IMR-90 (cell line): ENCODE measurements around the gene CIB1. TPM values are rescaled to one million over a fixed set of nuclear protein-coding genes. Genes with fewer than 3 reads are reported as not detected.

Experiments
- ATAC-seq: fragments of 200-7000 bp; cut with Tn5 transposase; 2 replicates; pipeline ENCODE4 v1.9.1; 2020; ENCODE audit warnings: low read depth, mild to moderate bottlenecking, moderate library complexity
- BruUV-seq: library from RNA; stranded (reverse); fragments of 400-500 nt; replicated peaks from 2 replicates; lab custom pipeline; 2021; lab: Mats Ljungman, UMichigan
- CTCF ChIA-PET: fragments of 300-600 bp; formaldehyde crosslinking; extraction: SDS; loops from one replicate; lab custom pipeline; 2021; ENCODE audit warnings: antibody characterized with exemption; lab: Yijun Ruan, JAX
- POLR2A ChIA-PET: fragments of 300-600 bp; sonication (Branson Sonifier 250); formaldehyde crosslinking; loops from one replicate; lab custom pipeline; 2022; ENCODE audit warnings: antibody characterized with exemption; ENCODE audit not compliant: unreplicated experiment; lab: Charles Lee
- DNase-seq: peaks from one replicate; pipeline ENCODE4 v3.0.0; 2013
- H2AFZ ChIP-seq: replicated peaks from 2 replicates; pipeline ENCODE3; 2013; ENCODE audit warnings: low read length, mild to moderate bottlenecking; ENCODE audit not compliant: poor library complexity
- H2AK5ac ChIP-seq: 2 replicates; pipeline ENCODE4 v1.6.1; 2013; ENCODE audit warnings: low read depth, low read length, inconsistent platforms
- H2AK9ac ChIP-seq: replicated peaks from 2 replicates; pipeline ENCODE3; 2013; ENCODE audit warnings: mild to moderate bottlenecking, low read depth, low read length, moderate library complexity; ENCODE audit not compliant: poor library complexity
- H2BK120ac ChIP-seq: 2 replicates; pipeline ENCODE4 v1.6.1; 2013; ENCODE audit warnings: low read depth, low read length, inconsistent platforms
- H2BK15ac ChIP-seq: 3 replicates; pipeline ENCODE4 v1.6.1; 2013; ENCODE audit warnings: low read depth, low read length, inconsistent platforms
- H2BK20ac ChIP-seq: 2 replicates; pipeline ENCODE4 v1.6.1; 2013; ENCODE audit warnings: low read depth, mild to moderate bottlenecking, inconsistent platforms, low read length, moderate library complexity
- H2BK5ac ChIP-seq: 2 replicates; pipeline ENCODE4 v1.6.1; 2013; ENCODE audit warnings: mild to moderate bottlenecking, low read depth, low read length, inconsistent platforms; ENCODE audit not compliant: poor library complexity, severe bottlenecking
- H3K14ac ChIP-seq: replicated peaks from 2 replicates; pipeline ENCODE4 v1.6.1; 2013; ENCODE audit warnings: low read depth, low read length, inconsistent platforms
- H3K18ac ChIP-seq: 2 replicates; pipeline ENCODE4 v1.6.1; 2013; ENCODE audit warnings: low read depth, low read length, control low read depth
- H3K23ac ChIP-seq: 2 replicates; pipeline ENCODE4 v1.6.1; 2013; ENCODE audit warnings: low read depth, low read length, inconsistent platforms
- H3K27ac ChIP-seq: 2 replicates; pipeline ENCODE4 v1.5.1; 2013; ENCODE audit warnings: mild to moderate bottlenecking, control low read depth, low read length; ENCODE audit not compliant: insufficient read depth
- H3K27me3 ChIP-seq: 2 replicates; pipeline ENCODE4 v1.6.1; 2013; ENCODE audit warnings: low read length; ENCODE audit not compliant: control insufficient read depth, insufficient read depth
- H3K36me3 ChIP-seq: 2 replicates; pipeline ENCODE4 v1.6.1; 2013; ENCODE audit warnings: low read length, mixed read lengths; ENCODE audit not compliant: control insufficient read depth, insufficient read depth
- H3K4ac ChIP-seq: 2 replicates; pipeline ENCODE4 v1.6.1; 2013; ENCODE audit warnings: low read depth, low read length, inconsistent platforms
- H3K4me1 ChIP-seq: 2 replicates; pipeline ENCODE4 v1.6.1; 2013; ENCODE audit warnings: low read length, mixed read lengths; ENCODE audit not compliant: control insufficient read depth, insufficient read depth
- H3K4me2 ChIP-seq: 2 replicates; pipeline ENCODE4 v1.6.1; 2013; ENCODE audit warnings: low read depth, mild to moderate bottlenecking, control low read depth, low read length, moderate library complexity
- H3K4me3 ChIP-seq: 2 replicates; pipeline ENCODE4 v1.5.1; 2013; ENCODE audit warnings: low read depth, mild to moderate bottlenecking, control low read depth, low read length, moderate library complexity; ENCODE audit not compliant: insufficient read depth
- H3K56ac ChIP-seq: 2 replicates; pipeline ENCODE4 v1.6.1; 2013; ENCODE audit warnings: low read length, inconsistent platforms; ENCODE audit not compliant: insufficient read depth; ENCODE audit errors: extremely low read depth
- H3K79me1 ChIP-seq, 2 experiments: 2 replicates each; pipeline ENCODE4 v1.6.1; 2013; ENCODE audit warnings: low read length in 2 of 2, inconsistent platforms in 1 of 2, low read depth in 1 of 2
- H3K9ac ChIP-seq: 2 replicates; pipeline ENCODE4 v1.6.1; 2013; ENCODE audit warnings: low read depth, low read length, control low read depth
- H3K9me1 ChIP-seq: 2 replicates; pipeline ENCODE4 v1.6.1; 2013; ENCODE audit warnings: low read length, inconsistent platforms; ENCODE audit not compliant: insufficient read depth
- H3K9me3 ChIP-seq: 2 replicates; pipeline ENCODE4 v1.6.1; 2013; ENCODE audit warnings: low read length; ENCODE audit not compliant: control insufficient read depth, insufficient read depth
- H4K20me1 ChIP-seq: 2 replicates; pipeline ENCODE4 v1.6.1; 2013; ENCODE audit warnings: low read length, inconsistent platforms; ENCODE audit not compliant: insufficient read depth
- H4K5ac ChIP-seq: 2 replicates; pipeline ENCODE4 v1.6.1; 2013; ENCODE audit warnings: mild to moderate bottlenecking, low read depth, low read length, control low read depth
- H4K8ac ChIP-seq, 2 experiments: 2 replicates each; pipeline ENCODE4 v1.6.1; 2013; ENCODE audit warnings: low read depth in 2 of 2, low read length in 2 of 2, control low read depth in 1 of 2, inconsistent platforms in 1 of 2
- H4K91ac ChIP-seq: 2 replicates; pipeline ENCODE4 v1.6.1; 2013; ENCODE audit warnings: low read depth, low read length, inconsistent platforms; ENCODE audit not compliant: insufficient read depth
- CTCF ChIP-seq: conservative IDR thresholded peaks from 2 replicates; pipeline ENCODE4 v1.5.1; 2012; ENCODE audit warnings: mild to moderate bottlenecking, low read depth, low read length, improper control_type of control experiment
- FOS ChIP-seq: fragments of 150-350 bp; IDR thresholded peaks from 2 replicates; pipeline ENCODE4 v1.6.1; 2016; ENCODE audit warnings: low read depth, low read length
- MAFK ChIP-seq: IDR thresholded peaks from 2 replicates; pipeline ENCODE4 v1.6.1; 2012; ENCODE audit warnings: low read depth, low read length, improper control_type of control experiment
- NFE2L2 ChIP-seq: fragments of 150-350 bp; IDR thresholded peaks from 2 replicates; pipeline ENCODE4 v1.6.1; 2016; ENCODE audit warnings: low read depth, mild to moderate bottlenecking, low read length
- RAD21 ChIP-seq: IDR thresholded peaks from 2 replicates; pipeline ENCODE4 v1.6.1; 2012; ENCODE audit warnings: low read length, improper control_type of control experiment
- RCOR1 ChIP-seq: IDR thresholded peaks from 2 replicates; pipeline ENCODE4 v1.6.1; 2012; ENCODE audit warnings: mild to moderate bottlenecking, low read length, improper control_type of control experiment; ENCODE audit not compliant: insufficient replicate concordance
- RFX5 ChIP-seq: IDR thresholded peaks from 2 replicates; pipeline ENCODE4 v1.8.0; 2012; ENCODE audit warnings: low read depth, mild to moderate bottlenecking, low read length, moderate library complexity
- USF2 ChIP-seq: fragments of 150-350 bp; IDR thresholded peaks from 2 replicates; pipeline ENCODE4 v1.6.1; 2017; ENCODE audit warnings: mild to moderate bottlenecking, antibody characterized with exemption, low read length, low read depth
- WGBS, 2 experiments: methylation state at CpG; one replicate each; pipeline versions ENCODE4 v1.1.5 to v1.1.7; 2013; ENCODE audit warnings: missing lambda C conversion rate in 2 of 2; ENCODE audit not compliant: insufficient read length in 1 of 2; ENCODE audit errors: extremely low coverage in 2 of 2; 5-methylcytosine and 5-hydroxymethylcytosine counted together
- dilution Hi-C: fragments of 300-500 bp; cut with HindIII; formaldehyde crosslinking; loops from one replicate; pipeline ENCODE4 v1.14.3; 2018; ENCODE audit warnings: low sequenced_read_pairs; ENCODE audit not compliant: unreplicated experiment
- in situ Hi-C: fragments of 300-500 bp; cut with MboI; formaldehyde crosslinking; loops from 3 replicates; pipeline ENCODE4 v1.14.3; 2019; ENCODE audit warnings: low sequenced_read_pairs, inconsistent platforms, mixed read lengths
- intact Hi-C: fragments of 100-400 bp; cut with micrococcal nuclease; formaldehyde crosslinking; loops from 2 replicates; pipeline ENCODE4 v1.10.0; 2022
- polyA plus RNA-seq, 3 experiments: library from polyadenylated mRNA; depleted of rRNA; stranded (reverse); fragments of >200 nt; gene quantifications; 2 replicates each; pipeline ENCODE4 v1.2.3, GENCODE V29; 2012; ENCODE audit warnings: low replicate concordance in 1 of 3
- total RNA-seq: library from RNA; depleted of rRNA; stranded (reverse); fragments of >200 nt; gene quantifications from 2 replicates; pipeline ENCODE4 v1.2.3, GENCODE V29; 2012

Gene CIB1
- total and polyA plus RNA-seq, 2 of the 4 experiments (the other 2 are of a cell fraction): 31.5 to 94.1 TPM

- H2BK15ac ChIP-seq: peak overlapping the region; percentile 12; the same call in 1 of the 3 replicates
- H3K56ac ChIP-seq: no peak overlapping the region
- WGBS, 2 experiments: 5% methylated on average over 26 of the region's 67 CpGs; no CpG with 5 or more reads in 1 of the 2 experiments
- TF ChIP-seq MAFK (no peak), USF2 (no peak), RFX5 (no peak), FOS (no peak), CTCF (no peak), RCOR1 (no peak), NFE2L2 (no peak), RAD21 (no peak)
- no peak overlapping the region; the same call in 1 of the 2 replicates for H3K23ac ChIP-seq
- H2BK20ac ChIP-seq: no peak overlapping the region; the same call in 1 of the 2 replicates
- H3K18ac ChIP-seq: peak overlapping the region; percentile 76; the same call in 1 of the 2 replicates
- peak overlapping the region; percentile 77 for H2AK9ac ChIP-seq
- in situ Hi-C loops: no loop called here
- no peak overlapping the region for H2AK5ac ChIP-seq
- BruUV-seq: no TSS peak
- ATAC-seq (peak; percentile 87), DNase-seq (no peak)
- intact Hi-C loops: no loop called here
- peak overlapping the region; percentile 90 for H3K4ac ChIP-seq
- H2BK120ac ChIP-seq: peak overlapping the region; percentile 93
- peaks cover 6% of the 10 kb centered on the region for H3K9me1 ChIP-seq
- no peak overlapping the region for H3K14ac ChIP-seq
- H4K20me1 ChIP-seq: no peaks in the 10 kb centered on the region
- peaks cover 8% of the 10 kb centered on the region for H3K4me1 ChIP-seq
- peak overlapping the region; percentile 69 for H3K4me3 ChIP-seq
- H4K91ac ChIP-seq: peak overlapping the region; percentile 59
- H2BK5ac ChIP-seq: peak overlapping the region; percentile 67
- H4K5ac ChIP-seq: peak overlapping the region; percentile 93
- H3K27me3 ChIP-seq: no peaks in the 10 kb centered on the region
- H2AFZ ChIP-seq: peak overlapping the region; percentile 98
- peak overlapping the region; percentile 45; the same call in 1 of the 2 replicates for H3K27ac ChIP-seq
- peak overlapping the region; percentile 81 for H3K4me2 ChIP-seq
- H3K36me3 ChIP-seq: no peaks in the 10 kb centered on the region
- no peaks in the 10 kb centered on the region for H3K9me3 ChIP-seq
- dilution Hi-C loops: no loop called here
- ChIA-PET CTCF (no interaction called here), POLR2A (no interaction called here)
- peak overlapping the region; percentile 41 for H3K9ac ChIP-seq
- peak overlapping the region; percentile 32 to 75 for H4K8ac ChIP-seq
- peaks cover 0 to 4% of the 10 kb centered on the region in 2 experiments; a peak in 1 of 4 replicates for H3K79me1 ChIP-seq
Measured at GRCh38 chr15:90184786-90185704, 48.7 kb downstream of the CIB1 start.
